H54 (cell line): Measurements from ENCODE around the gene LAMP5.

Experiments used
- DNase-seq: peaks from one replicate; pipeline ENCODE4 v3.0.0; 2011; ENCODE audit warnings: low spot score, mixed read lengths; ENCODE audit not compliant: insufficient read length
- FAIRE-seq: peaks from 3 replicates; lab custom pipeline; 2011; peaks lifted over from hg19 to GRCh38; lab: Jason Lieb, UNC
- POLR2A ChIP-seq: IDR thresholded peaks from 2 replicates; pipeline ENCODE4 v1.6.1; 2011; ENCODE audit warnings: low read depth, mild to moderate bottlenecking, low read length

LAMP5 gene

DNA sequence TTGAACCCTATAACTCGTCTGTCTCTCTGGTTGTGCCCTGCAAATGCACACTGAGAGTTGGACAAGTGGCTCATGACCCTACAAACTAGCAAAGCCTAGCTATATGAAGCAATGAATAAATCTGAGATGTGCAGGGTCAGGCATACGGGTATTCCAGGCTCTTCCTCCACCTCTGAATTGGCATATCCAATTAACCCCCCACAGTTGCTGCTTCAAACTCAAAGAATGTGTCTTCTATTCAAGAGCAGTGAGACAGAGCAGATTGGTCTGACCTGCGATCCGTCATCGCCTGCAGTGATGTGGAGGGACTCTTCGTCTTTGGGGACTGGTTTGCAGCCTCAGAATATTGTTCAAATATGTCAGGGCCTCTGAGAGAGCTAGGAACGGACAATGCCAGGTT, 59.8 kb downstream of the LAMP5 start:
- FAIRE-seq (no peak), DNase-seq (no peak)

DNA sequence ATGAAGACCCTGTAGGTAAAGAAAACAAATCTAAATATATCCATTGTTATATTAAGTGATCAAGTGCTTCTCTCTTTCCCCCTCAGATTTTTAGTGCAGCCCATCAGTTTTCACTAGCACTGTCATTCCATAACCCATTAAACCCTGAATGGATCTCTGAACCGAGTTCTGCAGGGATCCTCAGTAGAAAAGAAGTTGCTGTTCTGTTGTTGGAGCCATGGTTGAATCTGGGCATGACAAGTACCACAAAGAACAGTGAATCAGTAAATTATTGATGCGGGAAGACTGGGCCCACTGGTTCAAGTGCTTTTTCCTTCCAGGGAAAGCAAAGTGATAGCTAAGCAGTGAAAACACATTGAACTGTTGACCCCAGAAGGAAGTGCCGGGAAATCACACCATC, 60.4 kb downstream of the LAMP5 start:
- no peak for DNase-seq
- TF ChIP-seq POLR2A: no peak
- no peak for FAIRE-seq

More for the DNA sequence above, 59.8 kb downstream of the LAMP5 start:
- TF ChIP-seq POLR2A: no peak

- DNase-seq (no peak), FAIRE-seq (no peak)
Measured at GRCh38 chr20:9575836-9576235, 61.4 kb downstream of the LAMP5 start.

GRCh38 chr20:9576695-9577094, 62.3 kb downstream of the LAMP5 start:
- no peak for FAIRE-seq
- DNase-seq: no peak
- TF ChIP-seq POLR2A: no peak

More at GRCh38 chr20:9575836-9576235, 61.4 kb downstream of the LAMP5 start:
- no peak for TF ChIP-seq POLR2A

DNA sequence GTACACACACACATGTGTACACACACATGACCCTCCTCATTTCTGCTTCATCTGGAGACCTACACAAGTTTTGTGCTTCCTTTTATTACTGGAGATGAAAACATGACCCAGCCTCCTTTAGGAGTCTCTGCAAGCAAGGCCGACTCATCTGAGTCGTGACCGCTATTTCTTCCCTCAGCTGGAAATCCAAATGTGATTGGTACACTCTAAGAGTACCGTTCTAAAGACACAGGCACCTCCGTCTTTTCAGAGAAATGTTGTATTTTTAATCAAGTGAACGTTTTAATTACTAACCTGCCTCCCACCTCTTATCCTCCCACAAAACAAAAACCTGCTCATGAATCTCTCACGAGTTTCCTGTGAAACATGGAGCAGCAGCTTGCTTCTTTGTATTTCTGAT, 63.0 kb downstream of the LAMP5 start:
- FAIRE-seq (no peak), DNase-seq (no peak)
- TF ChIP-seq POLR2A: no peak

- no peak for TF ChIP-seq POLR2A
- no peak for FAIRE-seq
Measured at GRCh38 chr20:9578594-9578993, 64.2 kb downstream of the LAMP5 start.

More at GRCh38 chr20:9578594-9578993, 64.2 kb downstream of the LAMP5 start:
- no peak for DNase-seq
